ENCODE results near the gene DCAF6.
A peak's percentile ranks its signal among the peaks of the same experiment; 100 is the strongest.
"Not testable (repeated sequence)": the region's sequence is repeated elsewhere in the genome, so short reads cannot be mapped to it uniquely, and the experiment has no call there.

DCAF6 gene

GRCh38 chr1:167936068-167936929 lies at the start of gene DCAF6:
Gene DCAF6 (plus strand): TSS chr1:167936683. CDS start chr1:167936912, 229 bp downstream.
- DNase-seq (ENCODE audit: low spot score): peak; percentile 99

- DNase-seq (ENCODE audit: low spot score): not testable (repeated sequence)
Measured at GRCh38 chr1:167887187-167887586, 49.3 kb upstream of the DCAF6 start.

- DNase-seq (ENCODE audit: low spot score): no peak
Measured at GRCh38 chr1:167890400-167890799, 46.1 kb upstream of the DCAF6 start.

GRCh38 chr1:167893798-167894197 lies 42.7 kb upstream of the DCAF6 start:
- no peak for DNase-seq (ENCODE audit: low spot score)

- no peak for DNase-seq (ENCODE audit: low spot score)
Measured at GRCh38 chr1:167898578-167899222, 37.8 kb upstream of the DCAF6 start.

GRCh38 chr1:167899253-167899681 lies 37.2 kb upstream of the DCAF6 start:
- no peak for DNase-seq (ENCODE audit: low spot score)

GRCh38 chr1:167900907-167901306 lies 35.6 kb upstream of the DCAF6 start:
- DNase-seq (ENCODE audit: low spot score): no peak

GRCh38 chr1:167904652-167905130 lies 31.8 kb upstream of the DCAF6 start:
- no peak for DNase-seq (ENCODE audit: low spot score)

- DNase-seq (ENCODE audit: low spot score): no peak
Measured at GRCh38 chr1:167905182-167905581, 31.3 kb upstream of the DCAF6 start.

GRCh38 chr1:167905671-167906070 lies 30.8 kb upstream of the DCAF6 start:
- no peak for DNase-seq (ENCODE audit: low spot score)

GRCh38 chr1:167909691-167910180 lies 26.7 kb upstream of the DCAF6 start:
- no peak for DNase-seq (ENCODE audit: low spot score)

- DNase-seq (ENCODE audit: low spot score): no peak
Measured at GRCh38 chr1:167910530-167910929, 26.0 kb upstream of the DCAF6 start.

GRCh38 chr1:167911413-167911812 lies 25.1 kb upstream of the DCAF6 start:
- no peak for DNase-seq (ENCODE audit: low spot score)

- DNase-seq (ENCODE audit: low spot score): no peak
Measured at GRCh38 chr1:167912294-167912693, 24.2 kb upstream of the DCAF6 start.

- DNase-seq (ENCODE audit: low spot score): no peak
Measured at GRCh38 chr1:167913895-167914496, 22.5 kb upstream of the DCAF6 start, which contains the start of gene ADCY10. Gene ADCY10 (minus strand): TSS chr1:167914134. CDS start chr1:167905140, 8,994 bp downstream.

- DNase-seq (ENCODE audit: low spot score): no peak
Measured at GRCh38 chr1:167915569-167915968, 20.9 kb upstream of the DCAF6 start.

GRCh38 chr1:167916766-167917511 lies 19.5 kb upstream of the DCAF6 start:
- DNase-seq (ENCODE audit: low spot score): no peak

- no peak for DNase-seq (ENCODE audit: low spot score)
Measured at GRCh38 chr1:167922023-167922422, 14.5 kb upstream of the DCAF6 start.

- no peak for DNase-seq (ENCODE audit: low spot score)
Measured at GRCh38 chr1:167922611-167923074, 13.8 kb upstream of the DCAF6 start.

GRCh38 chr1:167923324-167924056 lies 13.0 kb upstream of the DCAF6 start:
- no peak for DNase-seq (ENCODE audit: low spot score)

GRCh38 chr1:167924102-167924501 lies 12.4 kb upstream of the DCAF6 start:
- no peak for DNase-seq (ENCODE audit: low spot score)

All from globus pallidus (tissue), 1 donor.